Measurements from ENCODE around the gene GNB1. TPM values are rescaled to one million over a fixed set of nuclear protein-coding genes. Genes with fewer than 3 reads are reported as not detected.

GNB1 gene
- total RNA-seq, 1 experiment from 2014 or later, result 400 TPM

DNA sequence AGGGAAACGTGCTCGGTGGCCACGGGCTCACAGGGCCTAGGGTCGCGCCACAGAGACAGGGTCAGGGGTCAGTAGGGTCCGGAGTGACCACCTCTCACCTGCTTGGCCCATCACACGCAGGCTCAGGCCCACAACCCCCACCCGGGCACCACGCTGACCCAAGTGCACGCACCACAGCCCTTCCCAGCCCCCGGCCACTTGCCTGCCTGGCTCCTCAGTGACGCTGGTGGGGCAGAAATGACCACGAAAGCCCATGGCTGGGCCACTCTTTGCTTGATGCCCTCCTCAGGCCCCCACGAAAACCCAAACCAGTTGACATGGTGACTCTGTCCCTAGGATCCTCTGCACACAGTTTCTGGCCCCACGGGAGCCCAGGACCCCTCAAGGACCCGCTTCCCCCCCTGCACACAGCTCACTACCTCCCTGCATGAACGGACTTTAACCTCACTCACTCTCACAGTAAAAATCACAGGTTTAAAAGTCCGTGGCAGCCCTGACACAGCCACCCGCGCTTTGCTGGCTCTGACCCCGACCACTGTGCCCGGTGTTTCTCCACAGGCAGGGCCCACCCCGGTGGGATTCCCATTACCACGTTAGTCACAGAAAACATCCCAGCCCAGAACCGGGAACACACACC lies 133.3 kb downstream of the GNB1 start:
- no peaks in the 10 kb centered on the region for H4K20me1 ChIP-seq (ENCODE audit: control insufficient read depth, insufficient read depth, insufficient read length)
- no peaks in the 10 kb centered on the region for H3K9me3 ChIP-seq (ENCODE audit: control insufficient read depth, low read depth, low read length)
- no peak overlapping the region for H3K4me2 ChIP-seq (ENCODE audit: insufficient read depth, insufficient read length, low read length)
- no CpG with 5 or more reads among the region's 25 CpGs for WGBS (ENCODE audit: extremely low coverage, insufficient read length, low lambda C conversion rate)
- H3K27ac ChIP-seq (ENCODE audit: insufficient read length, low read depth, low read length), result no peak overlapping the region
- H2AK5ac ChIP-seq (ENCODE audit: insufficient read length, low read length), result no peak overlapping the region
- H3K9me3 Mint-ChIP-seq, result no peaks in the 10 kb centered on the region; a peak in 1 of 5 replicates
- H2BK15ac ChIP-seq (ENCODE audit: low read depth, low read length), result no peak overlapping the region
- H3K4me1 Mint-ChIP-seq, result no peaks in the 10 kb centered on the region; a peak in 2 of 4 replicates
- no peak overlapping the region for H3K23ac ChIP-seq (ENCODE audit: insufficient read length, low read depth, low read length)
- no peak overlapping the region for H2BK120ac ChIP-seq (ENCODE audit: low read depth, low read length, poor library complexity, severe bottlenecking)
- no peak overlapping the region for H3K18ac ChIP-seq (ENCODE audit: insufficient read length, low read depth, low read length)
- H4K91ac ChIP-seq (ENCODE audit: insufficient read length, low read depth, low read length), result no peak overlapping the region
- peak overlapping the region in 2 of 3 experiments; percentile 44 to 73; a peak in 2 of 7 replicates for H3K27ac Mint-ChIP-seq
- no peaks in the 10 kb centered on the region; the same call in 1 of the 2 replicates for H3K79me2 ChIP-seq (ENCODE audit: insufficient read depth, low read length)
- no peaks in the 10 kb centered on the region for H3K27me3 ChIP-seq (ENCODE audit: insufficient read depth, low read length)
- H3K9ac ChIP-seq (ENCODE audit: extremely low read depth, insufficient read length, low read length), result no peak overlapping the region
- no peak overlapping the region for H4K5ac ChIP-seq (ENCODE audit: insufficient read length, low read depth, low read length)
- DNase-seq, result no peak
- H3K56ac ChIP-seq (ENCODE audit: insufficient read length, low read depth, low read length), result no peak overlapping the region
- H4K8ac ChIP-seq (replicated peaks; ENCODE audit: insufficient read length, low read depth, low read length), result no peak overlapping the region
- no peak overlapping the region for H3K4me3 Mint-ChIP-seq
- no peak overlapping the region for H3K4ac ChIP-seq (ENCODE audit: low read depth, low read length)
- H3K36me3 Mint-ChIP-seq (ENCODE audit: insufficient read depth in 1 of 3, low read depth in 3 of 3), result peaks cover 39 to 79% (median 74%) of the 10 kb centered on the region in 3 experiments; a peak in 6 of 7 replicates
- H3K27me3 Mint-ChIP-seq (ENCODE audit: low read depth), result no peaks in the 10 kb centered on the region; the same call in 1 of the 2 replicates
- no peak overlapping the region for H2BK5ac ChIP-seq (ENCODE audit: insufficient read length, low read length)
- no peak overlapping the region for H3K14ac ChIP-seq (ENCODE audit: insufficient read depth, low read length)
- H2BK12ac ChIP-seq (ENCODE audit: insufficient read length, low read depth, low read length), result no peak overlapping the region
- no peaks in the 10 kb centered on the region for H3K4me1 ChIP-seq (ENCODE audit: insufficient read depth, low read length)
- no peak overlapping the region for H2BK20ac ChIP-seq (ENCODE audit: low read depth, low read length, poor library complexity, severe bottlenecking)
- no peaks in the 10 kb centered on the region for H3K23me2 ChIP-seq (ENCODE audit: insufficient read length, low read depth, low read length, poor library complexity, severe bottlenecking)
- TF ChIP-seq, protein P1, sequence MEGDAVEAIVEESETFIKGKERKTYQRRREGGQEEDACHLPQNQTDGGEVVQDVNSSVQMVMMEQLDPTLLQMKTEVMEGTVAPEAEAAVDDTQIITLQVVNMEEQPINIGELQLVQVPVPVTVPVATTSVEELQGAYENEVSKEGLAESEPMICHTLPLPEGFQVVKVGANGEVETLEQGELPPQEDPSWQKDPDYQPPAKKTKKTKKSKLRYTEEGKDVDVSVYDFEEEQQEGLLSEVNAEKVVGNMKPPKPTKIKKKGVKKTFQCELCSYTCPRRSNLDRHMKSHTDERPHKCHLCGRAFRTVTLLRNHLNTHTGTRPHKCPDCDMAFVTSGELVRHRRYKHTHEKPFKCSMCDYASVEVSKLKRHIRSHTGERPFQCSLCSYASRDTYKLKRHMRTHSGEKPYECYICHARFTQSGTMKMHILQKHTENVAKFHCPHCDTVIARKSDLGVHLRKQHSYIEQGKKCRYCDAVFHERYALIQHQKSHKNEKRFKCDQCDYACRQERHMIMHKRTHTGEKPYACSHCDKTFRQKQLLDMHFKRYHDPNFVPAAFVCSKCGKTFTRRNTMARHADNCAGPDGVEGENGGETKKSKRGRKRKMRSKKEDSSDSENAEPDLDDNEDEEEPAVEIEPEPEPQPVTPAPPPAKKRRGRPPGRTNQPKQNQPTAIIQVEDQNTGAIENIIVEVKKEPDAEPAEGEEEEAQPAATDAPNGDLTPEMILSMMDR (conservative IDR thresholded peaks at IDR 0.05), result no peak
- H2AFZ ChIP-seq (ENCODE audit: low read length), result no peak overlapping the region
- no peak overlapping the region for H3T11ph ChIP-seq (ENCODE audit: low read length)
- peaks cover 6% of the 10 kb centered on the region for H3K79me1 ChIP-seq (ENCODE audit: insufficient read depth, low read depth, low read length, poor library complexity, severe bottlenecking)

All from H9 (cell line).